Nephron (organoid): ENCODE results near the gene SH3RF3.

Experiments used
- H3K27ac Mint-ChIP-seq, 3 experiments: 2 replicates each; pipeline ENCODE4 v1.8.0; 2020; ENCODE audit warnings: mixed read lengths in 3 of 3, mild to moderate bottlenecking in 2 of 3, moderate library complexity in 1 of 3
- H3K27me3 Mint-ChIP-seq: 2 replicates; pipeline ENCODE4 v1.8.0; 2021; ENCODE audit warnings: low read depth, mild to moderate bottlenecking, moderate library complexity, mixed read lengths
- H3K36me3 Mint-ChIP-seq: 2 replicates; pipeline ENCODE4 v1.8.0; 2020; ENCODE audit warnings: low read depth, mixed read lengths
- H3K4me1 Mint-ChIP-seq: 2 replicates; pipeline ENCODE4 v1.8.0; 2020; ENCODE audit warnings: mixed read lengths
- H3K4me3 Mint-ChIP-seq, 3 experiments: 2 replicates each; pipeline ENCODE4 v1.8.0; 2020; ENCODE audit warnings: mild to moderate bottlenecking in 3 of 3, mixed read lengths in 3 of 3, moderate library complexity in 2 of 3
- H3K9me3 Mint-ChIP-seq: 2 replicates; pipeline ENCODE4 v1.8.0; 2020; ENCODE audit warnings: mixed read lengths
- TF ChIP-seq, protein P1 (sequence below), 3 experiments: fragments of 200-600 bp; sonication (generic); IDR thresholded peaks; one replicate each; pipeline ENCODE4 v1.5.0; 2021; ENCODE audit warnings: antibody characterized with exemption in 3 of 3; ENCODE audit not compliant: unreplicated experiment in 3 of 3

The SH3RF3 gene

DNA sequence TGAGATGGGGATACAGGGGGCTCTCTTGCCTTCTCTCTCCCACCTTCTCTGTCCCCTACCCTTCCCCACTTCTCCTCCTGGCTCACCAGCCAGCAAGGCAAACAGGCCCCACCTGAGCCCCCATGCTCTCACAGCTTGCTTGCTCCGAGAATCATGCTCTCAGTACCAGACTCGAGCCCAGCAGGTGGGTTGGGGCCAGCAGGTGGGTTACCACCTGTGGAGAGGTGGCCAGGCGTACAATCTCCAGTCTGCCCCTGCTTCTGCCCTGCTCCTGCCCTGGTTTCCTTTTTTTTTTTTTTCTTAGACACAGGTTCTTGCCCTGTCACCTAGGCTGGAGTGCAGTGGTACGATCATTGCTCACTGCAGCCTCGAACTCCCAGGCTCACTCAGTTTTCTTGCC is 214.5 kb downstream of the SH3RF3 start:
- H3K27ac Mint-ChIP-seq = no peak overlapping the region
- H3K4me1 Mint-ChIP-seq = peaks cover 36% of the 10 kb centered on the region
- TF ChIP-seq, protein P1, sequence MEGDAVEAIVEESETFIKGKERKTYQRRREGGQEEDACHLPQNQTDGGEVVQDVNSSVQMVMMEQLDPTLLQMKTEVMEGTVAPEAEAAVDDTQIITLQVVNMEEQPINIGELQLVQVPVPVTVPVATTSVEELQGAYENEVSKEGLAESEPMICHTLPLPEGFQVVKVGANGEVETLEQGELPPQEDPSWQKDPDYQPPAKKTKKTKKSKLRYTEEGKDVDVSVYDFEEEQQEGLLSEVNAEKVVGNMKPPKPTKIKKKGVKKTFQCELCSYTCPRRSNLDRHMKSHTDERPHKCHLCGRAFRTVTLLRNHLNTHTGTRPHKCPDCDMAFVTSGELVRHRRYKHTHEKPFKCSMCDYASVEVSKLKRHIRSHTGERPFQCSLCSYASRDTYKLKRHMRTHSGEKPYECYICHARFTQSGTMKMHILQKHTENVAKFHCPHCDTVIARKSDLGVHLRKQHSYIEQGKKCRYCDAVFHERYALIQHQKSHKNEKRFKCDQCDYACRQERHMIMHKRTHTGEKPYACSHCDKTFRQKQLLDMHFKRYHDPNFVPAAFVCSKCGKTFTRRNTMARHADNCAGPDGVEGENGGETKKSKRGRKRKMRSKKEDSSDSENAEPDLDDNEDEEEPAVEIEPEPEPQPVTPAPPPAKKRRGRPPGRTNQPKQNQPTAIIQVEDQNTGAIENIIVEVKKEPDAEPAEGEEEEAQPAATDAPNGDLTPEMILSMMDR (IDR thresholded peaks at IDR 0.05; ENCODE audit: unreplicated experiment in 3 of 3) = no peak
- no peaks in the 10 kb centered on the region for H3K9me3 Mint-ChIP-seq
- H3K36me3 Mint-ChIP-seq = no peaks in the 10 kb centered on the region
- H3K4me3 Mint-ChIP-seq = no peak overlapping the region
- H3K27me3 Mint-ChIP-seq = peaks cover 17% of the 10 kb centered on the region

DNA sequence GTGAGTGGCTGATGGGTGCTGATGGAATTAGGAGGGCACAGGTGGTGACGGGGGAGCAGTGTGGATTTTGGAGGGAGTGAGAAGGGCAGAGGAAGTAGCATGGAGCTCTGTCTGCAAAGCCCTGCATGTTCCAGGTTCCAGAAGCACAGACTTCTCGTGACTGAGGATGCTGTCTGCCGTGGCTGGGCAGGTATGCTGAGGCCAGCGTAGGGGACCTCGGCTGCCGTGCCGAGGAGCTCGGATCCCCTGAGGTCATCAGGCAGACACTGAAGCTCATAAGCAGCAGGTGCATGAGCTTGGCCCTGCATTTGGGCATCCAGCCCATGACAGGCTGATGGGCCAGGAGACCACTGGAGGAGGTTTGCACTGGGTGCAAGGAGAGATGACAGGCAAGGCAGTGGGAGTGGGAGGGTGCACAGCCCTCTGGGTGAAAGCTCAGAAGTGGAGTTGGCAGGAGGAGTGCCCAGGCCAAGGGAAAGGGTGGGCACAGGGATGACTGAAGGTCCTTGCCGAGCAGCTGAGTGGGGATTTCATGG is 215.3 kb downstream of the SH3RF3 start:
- no peaks in the 10 kb centered on the region for H3K36me3 Mint-ChIP-seq
- TF ChIP-seq, protein P1 (IDR thresholded peaks at IDR 0.05; ENCODE audit: unreplicated experiment in 3 of 3) = no peak
- no peak overlapping the region for H3K27ac Mint-ChIP-seq
- no peak overlapping the region for H3K4me3 Mint-ChIP-seq
- H3K4me1 Mint-ChIP-seq = peaks cover 45% of the 10 kb centered on the region
- no peaks in the 10 kb centered on the region for H3K9me3 Mint-ChIP-seq
- H3K27me3 Mint-ChIP-seq = peaks cover 17% of the 10 kb centered on the region

DNA sequence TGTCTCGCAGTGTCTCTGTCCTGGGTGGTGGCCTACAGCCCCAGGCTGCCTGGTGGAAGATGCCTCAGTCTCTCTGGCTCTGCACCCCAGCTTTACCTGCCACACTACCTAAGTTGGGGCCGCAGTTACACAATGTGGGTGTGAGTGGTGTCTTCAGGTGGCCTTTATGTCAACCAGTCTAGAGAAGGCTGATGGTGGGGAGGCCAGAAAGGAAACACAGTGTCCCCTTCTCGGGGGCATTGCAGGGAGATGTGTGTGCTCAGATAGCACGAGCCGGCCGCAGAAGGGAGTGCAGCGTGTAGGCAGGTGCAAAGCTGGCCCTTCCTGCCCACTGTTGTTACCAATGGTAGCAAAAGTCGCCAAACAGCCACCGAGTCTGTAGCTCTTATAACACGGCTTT is 216.1 kb downstream of the SH3RF3 start:
- Mint-ChIP-seq H3K27me3 (peaks cover 17% of the 10 kb centered on the region), H3K9me3 (no peaks in the 10 kb centered on the region), H3K4me1 (peaks cover 53% of the 10 kb centered on the region), H3K4me3 (no peak overlapping the region), H3K36me3 (no peaks in the 10 kb centered on the region), H3K27ac (no peak overlapping the region)
- TF ChIP-seq, protein P1 (IDR thresholded peaks at IDR 0.05; ENCODE audit: unreplicated experiment in 3 of 3) = no peak

DNA sequence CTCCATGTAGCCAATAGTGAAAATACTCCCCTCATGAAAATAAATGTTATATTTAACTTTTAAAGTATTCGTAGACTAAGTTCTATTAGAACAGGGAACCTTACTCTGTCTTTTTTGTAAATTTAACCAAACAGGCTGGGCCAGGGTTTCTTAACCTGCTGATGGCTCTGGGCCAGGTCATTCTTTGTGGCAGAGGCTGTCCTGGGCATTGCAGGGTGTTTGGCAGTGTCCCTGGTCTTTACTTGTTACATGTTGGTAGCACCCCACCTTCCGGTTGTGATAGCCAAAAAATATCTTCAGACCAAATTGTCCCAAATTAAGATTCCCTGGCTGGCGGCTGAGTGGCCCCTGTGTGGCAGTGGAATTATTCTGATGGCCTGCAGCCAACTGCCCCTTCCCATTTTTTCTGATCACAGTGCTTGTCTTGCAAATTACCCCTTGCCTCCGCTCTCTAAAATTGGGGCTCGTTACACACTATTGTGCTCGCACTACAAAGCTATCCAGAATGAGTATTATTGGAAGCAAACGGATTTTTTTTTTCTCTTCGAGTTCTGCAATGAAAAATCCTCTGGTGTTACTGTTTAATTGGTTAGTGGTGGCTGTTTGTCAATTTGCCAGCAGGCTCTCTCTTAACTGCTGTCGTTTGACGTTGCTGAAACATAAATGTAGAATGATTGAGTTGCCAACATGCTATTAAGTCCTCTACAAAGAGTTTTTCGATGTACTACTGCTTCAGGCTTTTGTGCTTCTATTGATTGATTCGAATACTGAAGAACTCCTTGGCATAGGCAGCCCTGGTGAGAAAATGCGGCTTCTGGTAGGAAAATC is 216.9 kb downstream of the SH3RF3 start:
- Mint-ChIP-seq H3K9me3 (no peaks in the 10 kb centered on the region), H3K27me3 (peaks cover 17% of the 10 kb centered on the region), H3K4me1 (peaks cover 55% of the 10 kb centered on the region), H3K4me3 (no peak overlapping the region), H3K27ac (no peak overlapping the region), H3K36me3 (no peaks in the 10 kb centered on the region)
- TF ChIP-seq, protein P1 (IDR thresholded peaks at IDR 0.05; ENCODE audit: unreplicated experiment in 3 of 3) = no peak

DNA sequence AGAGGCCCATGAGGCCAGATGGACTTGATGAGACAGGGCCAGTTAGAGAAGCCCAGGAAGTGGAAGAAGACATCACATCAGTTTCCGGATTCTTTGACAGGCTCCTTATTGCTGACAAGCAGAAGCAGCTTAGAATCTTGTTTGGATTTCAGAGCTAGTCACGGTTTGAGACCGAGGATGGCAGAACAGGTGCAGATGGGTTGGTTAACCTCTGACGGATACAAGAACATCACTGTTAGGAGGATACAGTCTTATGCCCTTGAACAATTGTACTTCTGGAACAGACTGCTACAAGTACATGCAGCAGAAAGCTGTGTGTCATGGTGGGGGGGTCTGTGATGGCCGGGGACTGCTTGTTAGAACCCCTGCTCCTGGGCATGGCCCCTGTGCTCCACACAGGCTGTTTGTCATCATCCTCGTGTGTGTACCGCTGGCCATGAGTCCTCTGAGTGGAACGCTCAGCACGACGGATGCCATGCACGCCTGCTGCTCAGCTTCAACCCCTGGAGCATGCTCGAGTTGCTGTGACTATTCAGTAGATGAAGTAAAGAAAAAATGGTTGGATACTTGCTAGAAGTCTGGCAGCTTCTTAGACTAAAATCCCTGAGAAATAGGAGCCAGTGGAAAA is 217.7 kb downstream of the SH3RF3 start:
- Mint-ChIP-seq H3K27me3 (peaks cover 17% of the 10 kb centered on the region), H3K9me3 (no peaks in the 10 kb centered on the region), H3K4me1 (peaks cover 55% of the 10 kb centered on the region), H3K4me3 (no peak overlapping the region), H3K27ac (no peak overlapping the region), H3K36me3 (no peaks in the 10 kb centered on the region)
- TF ChIP-seq, protein P1 (IDR thresholded peaks at IDR 0.05; ENCODE audit: unreplicated experiment in 3 of 3) = no peak
